Measurements from ENCODE around the gene TGFB3. TPM values are rescaled to one million over a fixed set of nuclear protein-coding genes. Genes with fewer than 3 reads are reported as not detected.

Gene TGFB3
- total RNA-seq, 1 experiment from 2014 or later, result 3.2 TPM

- no peak for DNase-seq (ENCODE audit: low read depth)
Observed at GRCh38 chr14:75987201-75987970, 5.6 kb upstream of the TGFB3 start.

DNA sequence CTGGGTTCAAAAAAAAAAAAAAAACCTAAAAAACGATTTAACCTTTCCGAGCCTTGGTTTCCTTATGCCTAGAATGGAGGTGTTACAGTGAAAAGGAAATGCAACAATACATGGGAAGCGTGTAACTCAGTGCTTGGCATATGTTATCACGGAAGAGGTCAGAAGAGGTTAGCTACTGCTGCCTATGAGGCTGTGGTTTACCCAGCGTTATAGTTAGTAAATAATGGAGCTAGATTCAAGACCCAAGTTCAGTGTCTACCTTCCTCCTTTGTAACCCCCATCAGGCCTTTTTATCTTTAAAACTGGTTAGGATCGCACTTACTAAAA lies 4.6 kb upstream of the TGFB3 start:
- no peak for DNase-seq (ENCODE audit: low read depth)

- peak; percentile 71 for DNase-seq (ENCODE audit: low read depth)
Observed at GRCh38 chr14:75985618-75986438, 4.0 kb upstream of the TGFB3 start, which contains the start of gene IFT43. Gene IFT43 (plus strand): TSS chr14:75985763. CDS start chr14:75985787, 24 bp downstream.

- DNase-seq (ENCODE audit: low read depth), result no peak
Observed at GRCh38 chr14:75984674-75985073, 2.9 kb upstream of the TGFB3 start.

- DNase-seq (ENCODE audit: low read depth), result no peak
Observed at GRCh38 chr14:75983019-75983358, 1.2 kb upstream of the TGFB3 start.

- peak; percentile 75 for DNase-seq (ENCODE audit: low read depth)
Observed at GRCh38 chr14:75982266-75983018, 647 bp upstream of the TGFB3 start.

- DNase-seq (ENCODE audit: low read depth), result no peak
Observed at GRCh38 chr14:75980856-75981255, 939 bp downstream of the TGFB3 start.

DNA sequence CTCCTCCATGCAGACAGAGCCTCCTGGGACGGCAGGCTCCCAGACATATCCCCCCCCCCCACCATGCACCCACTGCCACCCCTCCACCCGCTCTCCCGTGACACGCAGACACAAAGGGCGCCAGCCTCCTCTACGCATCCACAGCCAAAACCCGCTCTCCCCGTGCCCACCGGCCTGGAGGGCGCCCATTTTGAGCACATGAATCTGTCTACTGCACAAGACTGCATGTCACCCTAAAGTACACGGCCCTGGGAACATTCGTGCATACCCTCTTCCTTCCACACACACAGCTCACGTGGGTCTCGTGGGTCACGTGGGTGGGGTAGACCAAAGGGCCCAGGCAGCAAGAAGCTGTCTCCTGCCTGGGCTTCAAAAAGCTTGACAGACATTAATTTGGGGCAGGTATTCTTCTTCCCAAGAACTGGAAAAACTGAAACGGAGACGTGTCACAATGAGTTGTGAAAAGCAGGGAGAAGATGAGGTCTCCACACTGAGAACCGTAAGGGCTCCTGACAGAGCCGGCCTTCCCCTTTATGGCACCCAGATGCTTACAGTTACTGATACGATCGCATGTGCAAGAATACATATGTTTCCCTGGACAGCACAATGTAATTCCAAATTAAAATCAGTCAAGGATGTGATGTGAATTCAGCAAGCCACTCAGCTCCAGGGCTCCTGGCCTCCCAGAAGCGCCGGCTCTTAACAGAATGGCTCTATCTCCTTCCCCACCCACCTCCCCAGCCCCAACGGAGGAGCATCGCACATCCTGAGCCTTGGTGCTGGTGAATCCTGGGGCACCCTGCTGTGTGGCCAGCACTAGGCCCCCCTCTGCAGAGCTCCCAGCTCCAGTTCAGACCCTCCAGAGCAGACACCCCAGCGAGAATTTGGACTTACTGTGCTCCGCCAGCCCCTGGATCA lies 1.9 kb downstream of the TGFB3 start:
- DNase-seq (ENCODE audit: low read depth), result no peak

GRCh38 chr14:75979071-75979571 lies 2.7 kb downstream of the TGFB3 start:
- DNase-seq (ENCODE audit: low read depth), result no peak

DNA sequence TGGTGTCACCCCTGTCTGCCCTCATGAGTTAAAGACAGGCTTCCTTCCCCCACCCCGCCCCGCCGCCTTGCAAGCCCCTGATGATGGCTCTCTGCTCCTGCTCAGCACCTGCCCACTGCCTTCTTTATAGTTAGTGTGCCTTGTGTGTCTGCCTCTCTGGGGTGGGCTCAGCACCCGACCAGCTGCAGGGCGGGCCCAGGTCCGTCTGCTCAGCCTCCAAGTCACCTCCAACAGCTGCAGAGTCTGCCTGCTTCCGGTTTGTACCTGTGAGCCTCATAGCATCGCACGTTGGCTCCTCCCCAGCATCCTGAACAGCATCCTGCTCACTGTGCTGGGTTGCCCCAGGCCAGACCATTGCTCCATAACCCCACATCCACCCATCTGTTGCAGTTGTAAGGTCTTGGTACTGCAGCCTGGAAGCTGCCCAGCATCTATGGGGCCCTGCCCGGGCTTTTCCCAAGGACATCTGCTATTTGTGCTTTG lies 3.5 kb downstream of the TGFB3 start:
- no peak for DNase-seq (ENCODE audit: low read depth)

DNA sequence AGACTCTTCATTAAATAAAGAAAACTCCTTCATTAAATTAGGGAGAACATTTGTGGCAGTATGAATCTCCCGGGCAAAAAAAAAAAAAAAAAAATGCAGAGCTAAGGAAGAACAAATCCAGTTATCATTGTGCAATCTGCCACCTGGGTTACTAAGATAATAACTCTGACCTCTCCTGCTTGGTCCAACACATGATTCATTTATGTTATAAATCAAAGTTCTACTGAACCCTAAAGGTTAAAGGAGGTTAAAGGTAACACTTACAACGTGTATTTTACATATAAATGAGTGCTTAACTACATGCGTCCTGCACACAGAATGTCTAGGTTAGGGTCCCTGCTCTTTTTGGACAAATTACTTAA lies 4.2 kb downstream of the TGFB3 start:
- no peak for DNase-seq (ENCODE audit: low read depth)

- DNase-seq (ENCODE audit: low read depth), result no peak
Observed at GRCh38 chr14:75976826-75977581, 4.8 kb downstream of the TGFB3 start.

DNA sequence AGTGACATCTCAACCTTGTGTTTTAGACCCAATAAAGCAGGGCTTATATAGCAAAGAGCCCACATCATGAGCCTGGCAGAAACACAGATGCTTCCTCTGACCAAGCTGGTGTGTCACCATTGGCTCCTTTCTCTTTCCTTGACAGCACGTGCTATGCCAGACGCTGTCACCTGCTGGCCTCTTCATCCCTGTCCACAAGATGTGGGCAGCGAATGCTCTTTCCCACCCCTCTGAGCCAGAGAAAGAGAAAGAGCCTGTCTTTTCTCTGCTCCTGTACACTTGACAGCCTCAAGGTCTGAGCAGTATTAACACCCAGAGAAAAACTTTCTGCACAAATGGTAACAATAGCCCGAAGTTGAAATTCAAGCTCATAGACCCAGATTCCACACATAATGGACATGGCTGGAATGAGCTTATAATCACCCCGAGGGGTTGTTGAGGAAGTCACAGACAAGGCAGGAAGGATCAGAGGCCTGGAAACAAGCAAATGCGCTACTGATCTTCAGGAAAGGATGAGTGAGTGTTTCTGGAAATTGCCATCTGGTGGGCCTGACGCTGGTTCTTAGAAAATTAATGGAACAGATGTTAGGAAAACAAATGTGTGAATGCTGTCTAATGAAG lies 8.9 kb downstream of the TGFB3 start:
- DNase-seq (ENCODE audit: low read depth), result no peak

DNA sequence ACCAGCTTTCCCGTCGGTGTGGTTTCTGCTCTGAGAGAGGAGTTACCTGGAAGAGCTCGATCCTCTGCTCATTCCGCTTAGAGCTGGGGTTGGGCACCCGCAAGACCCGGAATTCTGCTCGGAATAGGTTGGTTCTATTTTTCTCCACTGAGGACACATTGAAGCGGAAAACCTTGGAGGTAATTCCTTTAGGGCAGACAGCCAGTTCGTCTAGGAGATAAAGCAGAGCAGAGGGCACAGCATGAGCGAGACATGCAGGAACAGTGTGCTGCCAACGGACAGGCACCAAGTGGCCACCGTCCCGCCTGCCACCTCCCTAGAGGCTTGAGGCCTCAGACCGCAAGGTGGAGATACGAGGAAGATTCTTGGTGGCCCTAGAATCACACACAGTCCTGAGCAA lies 10.3 kb downstream of the TGFB3 start:
- DNase-seq (ENCODE audit: low read depth), result no peak

DNA sequence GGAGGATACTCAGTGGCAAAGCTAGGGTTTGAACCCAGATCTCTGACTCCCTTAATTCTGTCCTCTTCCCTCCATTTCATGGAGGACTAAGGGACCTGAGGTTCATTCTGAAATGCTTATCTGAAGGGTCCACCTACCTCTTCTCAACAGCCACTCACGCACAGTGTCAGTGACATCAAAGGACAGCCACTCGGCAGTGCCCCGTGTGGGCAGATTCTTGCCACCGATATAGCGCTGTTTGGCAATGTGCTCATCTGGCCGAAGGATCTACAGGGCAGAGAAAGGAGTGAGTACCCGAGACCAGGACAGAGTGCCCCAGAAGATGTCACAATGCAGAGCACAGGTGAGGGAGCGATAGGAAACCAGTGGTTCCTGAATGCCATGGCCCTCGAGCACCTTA lies 10.8 kb downstream of the TGFB3 start:
- DNase-seq (ENCODE audit: low read depth), result no peak

- no peak for DNase-seq (ENCODE audit: low read depth)
Observed at GRCh38 chr14:75969891-75970290, 11.9 kb downstream of the TGFB3 start.

GRCh38 chr14:75969126-75969525 lies 12.7 kb downstream of the TGFB3 start:
- DNase-seq (ENCODE audit: low read depth), result no peak

GRCh38 chr14:75968456-75968855 lies 13.3 kb downstream of the TGFB3 start:
- DNase-seq (ENCODE audit: low read depth), result peak; percentile 60

DNA sequence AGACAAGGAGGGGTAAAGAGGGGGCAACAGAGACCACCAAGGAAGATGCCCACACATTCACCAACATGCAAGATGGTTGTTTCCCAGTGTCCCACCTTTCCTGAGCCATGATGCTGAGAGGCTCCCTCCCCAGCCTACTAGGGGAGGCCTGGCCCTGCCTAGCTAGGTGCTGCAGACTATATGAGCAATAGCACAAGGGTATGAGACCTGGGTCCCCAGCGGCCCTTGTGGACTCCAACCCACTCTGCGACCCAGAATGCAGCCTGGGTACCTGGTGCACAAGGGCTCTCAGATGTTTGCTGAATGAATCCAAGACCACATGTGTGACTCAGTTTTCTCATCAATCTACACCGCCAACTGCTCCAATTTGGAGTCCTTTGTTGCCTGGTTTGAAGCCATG lies 13.9 kb downstream of the TGFB3 start:
- no peak for DNase-seq (ENCODE audit: low read depth)

DNA sequence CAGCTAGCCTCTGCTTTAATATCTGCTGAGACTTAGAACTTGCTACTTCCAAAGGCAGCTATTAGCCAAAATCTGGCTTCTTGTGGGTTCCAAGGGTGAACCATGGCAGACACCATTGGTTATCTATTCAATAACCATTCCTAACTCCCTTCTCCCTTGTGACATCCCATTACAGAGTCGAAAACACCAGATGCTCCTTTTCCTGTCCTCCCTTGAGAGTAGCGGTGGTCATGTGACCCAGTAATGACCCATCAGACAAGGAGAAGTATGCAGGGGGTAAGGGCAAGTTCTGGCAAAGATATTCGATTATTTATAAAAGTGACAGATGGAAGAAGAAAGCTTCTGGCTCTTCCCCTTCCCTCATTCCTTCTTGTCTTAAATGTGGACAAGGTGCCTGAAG lies 20.1 kb downstream of the TGFB3 start:
- no peak for DNase-seq (ENCODE audit: low read depth)

All from LHCN-M2 (cell line).